ENCODE measurements around the gene ANKK1. TPM values are rescaled to one million over a fixed set of nuclear protein-coding genes. Genes with fewer than 3 reads are reported as not detected.

ANKK1 gene
- total RNA-seq, 1 experiment from 2014 or later, result 0.22 TPM

GRCh38 chr11:113436672-113437252 is 49.2 kb downstream of the ANKK1 start:
- Histone ChIP-seq H3K27ac (ENCODE audit: low read length) (no peak overlapping the region), H2AFZ (ENCODE audit: low read length) (no peak overlapping the region), H3F3A (ENCODE audit: low read length, unreplicated experiment) (no peaks in the 10 kb centered on the region), H3K9me2 (replicated peaks; ENCODE audit: low read length) (no peaks in the 10 kb centered on the region), H3K4me3 (ENCODE audit: low read length) (no peak overlapping the region), H3K36me3 (ENCODE audit: low read depth, low read length) (no peaks in the 10 kb centered on the region), H3K79me2 (ENCODE audit: low read length) (no peaks in the 10 kb centered on the region), H3K27me3 (ENCODE audit: low read length) (peaks cover 4% of the 10 kb centered on the region), H3K9ac (ENCODE audit: low read length) (no peak overlapping the region), H3K4me2 (ENCODE audit: low read length) (no peak overlapping the region), H3K4me1 (ENCODE audit: insufficient read depth, low read length) (no peaks in the 10 kb centered on the region), H4K20me1 (ENCODE audit: low read length) (no peaks in the 10 kb centered on the region), H3K9me3 (ENCODE audit: low read length) (no peaks in the 10 kb centered on the region)
- BruUV-seq (replicated peaks), result no TSS peak
- DNase-seq (no peak), ATAC-seq (no peak; the same call in 1 of the 2 replicates)
- POLR2A ChIA-PET (ENCODE audit: unreplicated experiment), result no interaction called here
- intact Hi-C loops (cut with micrococcal nuclease), result no loop called here
- CTCF ChIA-PET, result no interaction called here
- TF ChIP-seq EZH2 (IDR thresholded peaks at IDR 0.05; ENCODE audit: low read length, unreplicated experiment), result no peak
- no peak for TF ChIP-seq EZH2phosphoT487 (IDR thresholded peaks at IDR 0.05; ENCODE audit: borderline replicate concordance, low read length)
- TF ChIP-seq CTCF (conservative IDR thresholded peaks at IDR 0.05; ENCODE audit: low read depth, low read length), result no peak

- H3K4me3 ChIP-seq (ENCODE audit: low read length), result no peak overlapping the region
- H3K4me1 ChIP-seq (ENCODE audit: insufficient read depth, low read length), result peaks cover 6% of the 10 kb centered on the region
- no peak overlapping the region for H3K9ac ChIP-seq (ENCODE audit: low read length)
- H4K20me1 ChIP-seq (ENCODE audit: low read length), result no peaks in the 10 kb centered on the region
- H3K4me2 ChIP-seq (ENCODE audit: low read length), result no peak overlapping the region
- no peaks in the 10 kb centered on the region for H3F3A ChIP-seq (ENCODE audit: low read length, unreplicated experiment)
- intact Hi-C loops (cut with micrococcal nuclease), result no loop called here
- ATAC-seq (no peak), DNase-seq (no peak)
- H3K27ac ChIP-seq (ENCODE audit: low read length), result no peak overlapping the region
- no peaks in the 10 kb centered on the region for H3K9me3 ChIP-seq (ENCODE audit: low read length)
- no TSS peak for BruUV-seq (replicated peaks)
- no peaks in the 10 kb centered on the region for H3K36me3 ChIP-seq (ENCODE audit: low read depth, low read length)
- CTCF ChIA-PET, result no interaction called here
- peaks cover 4% of the 10 kb centered on the region for H3K27me3 ChIP-seq (ENCODE audit: low read length)
- no peak overlapping the region for H2AFZ ChIP-seq (ENCODE audit: low read length)
- TF ChIP-seq EZH2 (IDR thresholded peaks at IDR 0.05; ENCODE audit: low read length, unreplicated experiment) (no peak), EZH2phosphoT487 (IDR thresholded peaks at IDR 0.05; ENCODE audit: borderline replicate concordance, low read length) (no peak), CTCF (conservative IDR thresholded peaks at IDR 0.05; ENCODE audit: low read depth, low read length) (no peak)
- no peaks in the 10 kb centered on the region for H3K9me2 ChIP-seq (replicated peaks; ENCODE audit: low read length)
- POLR2A ChIA-PET (ENCODE audit: unreplicated experiment), result no interaction called here
- no peaks in the 10 kb centered on the region for H3K79me2 ChIP-seq (ENCODE audit: low read length)
Observed at GRCh38 chr11:113440816-113441215, 53.2 kb downstream of the ANKK1 start.

- no peak for DNase-seq
- Histone ChIP-seq H3K4me1 (ENCODE audit: insufficient read depth, low read length) (peaks cover 31% of the 10 kb centered on the region), H3F3A (ENCODE audit: low read length, unreplicated experiment) (no peaks in the 10 kb centered on the region), H3K27me3 (ENCODE audit: low read length) (peaks cover 4% of the 10 kb centered on the region), H3K79me2 (ENCODE audit: low read length) (no peaks in the 10 kb centered on the region), H3K4me3 (ENCODE audit: low read length) (no peak overlapping the region), H3K4me2 (ENCODE audit: low read length) (no peak overlapping the region), H2AFZ (ENCODE audit: low read length) (no peak overlapping the region), H3K9me3 (ENCODE audit: low read length) (no peaks in the 10 kb centered on the region), H3K27ac (ENCODE audit: low read length) (no peak overlapping the region), H4K20me1 (ENCODE audit: low read length) (no peaks in the 10 kb centered on the region), H3K9me2 (replicated peaks; ENCODE audit: low read length) (no peaks in the 10 kb centered on the region), H3K9ac (ENCODE audit: low read length) (no peak overlapping the region), H3K36me3 (ENCODE audit: low read depth, low read length) (no peaks in the 10 kb centered on the region)
- no peak for TF ChIP-seq EZH2 (IDR thresholded peaks at IDR 0.05; ENCODE audit: low read length, unreplicated experiment)
- TF ChIP-seq EZH2phosphoT487 (IDR thresholded peaks at IDR 0.05; ENCODE audit: borderline replicate concordance, low read length), result no peak
- no peak for TF ChIP-seq CTCF (conservative IDR thresholded peaks at IDR 0.05; ENCODE audit: low read depth, low read length)
- POLR2A ChIA-PET (ENCODE audit: unreplicated experiment), result no interaction called here
- BruUV-seq (replicated peaks), result no TSS peak
- CTCF ChIA-PET, result no interaction called here
- intact Hi-C loops (cut with micrococcal nuclease), result no loop called here
- no peak for ATAC-seq
Observed at GRCh38 chr11:113444502-113445123, 57.0 kb downstream of the ANKK1 start.
